PC-9 (cell line): ENCODE results near the gene ELP4. TPM values are rescaled to one million over a fixed set of nuclear protein-coding genes. Genes with fewer than 3 reads are reported as not detected.

ENCODE experiments used
- BruUV-seq: library from RNA; stranded (reverse); fragments of 400-500 nt; replicated peaks from 2 replicates; lab custom pipeline; 2021; lab: Mats Ljungman, UMichigan
- CTCF ChIA-PET: fragments of 300-600 bp; sonication (Branson Sonifier 250); formaldehyde crosslinking; loops from one replicate; lab custom pipeline; 2022; ENCODE audit warnings: antibody characterized with exemption; lab: Charles Lee
- POLR2A ChIA-PET: fragments of 300-600 bp; sonication (Branson Sonifier 250); formaldehyde crosslinking; loops from one replicate; lab custom pipeline; 2022; ENCODE audit warnings: antibody characterized with exemption; ENCODE audit not compliant: unreplicated experiment; lab: Charles Lee
- DNase-seq, 2 experiments: peaks; one replicate each; pipeline versions ENCODE4 v3.0.0 to v3.0.0-alpha.2; 2015 to 2022; ENCODE audit warnings: mixed read lengths in 1 of 2
- H2AFZ ChIP-seq: fragments of 200-600 bp; sonication (generic); 2 replicates; pipeline ENCODE4 v1.8.1; 2017; ENCODE audit warnings: antibody characterized with exemption
- H3F3A ChIP-seq: fragments of 200-600 bp; sonication (generic); 2 replicates; pipeline ENCODE4 v1.8.1; 2017; ENCODE audit warnings: antibody characterized with exemption, mild to moderate bottlenecking, low read depth; ENCODE audit not compliant: insufficient read depth
- H3K27ac ChIP-seq: fragments of 200-600 bp; sonication (generic); 2 replicates; pipeline ENCODE4 v1.6.1; 2016; ENCODE audit warnings: mixed run types
- H3K27me3 ChIP-seq: fragments of 200-600 bp; sonication (generic); 2 replicates; pipeline ENCODE4 v1.6.1; 2016; ENCODE audit warnings: low read depth, mixed run types; ENCODE audit not compliant: insufficient read depth
- H3K36me3 ChIP-seq: fragments of 200-600 bp; sonication (generic); 2 replicates; pipeline ENCODE4 v1.6.1; 2016; ENCODE audit warnings: low read depth, mixed run types
- H3K4me1 ChIP-seq: fragments of 200-600 bp; sonication (generic); replicated peaks from 2 replicates; pipeline ENCODE4 v1.6.1; 2016; ENCODE audit warnings: mixed run types; ENCODE audit not compliant: insufficient read depth
- H3K4me2 ChIP-seq: fragments of 200-600 bp; sonication (generic); 2 replicates; pipeline ENCODE4 v1.6.1; 2017; ENCODE audit warnings: mixed run types
- H3K4me3 ChIP-seq: fragments of 200-600 bp; sonication (generic); 2 replicates; pipeline ENCODE4 v1.6.1; 2016; ENCODE audit warnings: mixed run types
- H3K79me2 ChIP-seq: fragments of 200-600 bp; sonication (generic); 2 replicates; pipeline ENCODE4 v1.6.1; 2017; ENCODE audit warnings: low read depth, mixed run types
- H3K9me2 ChIP-seq: fragments of 200-600 bp; sonication (generic); 2 replicates; pipeline ENCODE4 v1.8.1; 2017; ENCODE audit warnings: mild to moderate bottlenecking; ENCODE audit not compliant: insufficient read depth
- H3K9me3 ChIP-seq: fragments of 200-600 bp; sonication (generic); 2 replicates; pipeline ENCODE4 v1.8.1; 2016; ENCODE audit warnings: low read depth; ENCODE audit not compliant: insufficient read depth
- H4K20me1 ChIP-seq: fragments of 200-600 bp; sonication (generic); 2 replicates; pipeline ENCODE4 v1.8.1; 2017; ENCODE audit not compliant: insufficient read depth
- CTCF ChIP-seq: fragments of 200-600 bp; sonication (generic); conservative IDR thresholded peaks from 2 replicates; pipeline ENCODE4 v1.6.1; 2017; ENCODE audit warnings: mixed run types, antibody characterized with exemption, mild to moderate bottlenecking, moderate library complexity
- EZH2 ChIP-seq: fragments of 200-600 bp; sonication (generic); IDR thresholded peaks from 2 replicates; pipeline ENCODE4 v1.8.0; 2017; ENCODE audit warnings: antibody characterized with exemption, low read depth
- intact Hi-C: fragments of 100-400 bp; cut with micrococcal nuclease; formaldehyde crosslinking; loops from one replicate; pipeline ENCODE4 v1.10.0; 2022; ENCODE audit not compliant: unreplicated experiment
- total RNA-seq: library from RNA; stranded (reverse); gene quantifications from 2 replicates; pipeline ENCODE4 v1.2.3, GENCODE V29; 2021

Gene ELP4
- total RNA-seq, 1 experiment from 2014 or later: 20.5 TPM

DNA sequence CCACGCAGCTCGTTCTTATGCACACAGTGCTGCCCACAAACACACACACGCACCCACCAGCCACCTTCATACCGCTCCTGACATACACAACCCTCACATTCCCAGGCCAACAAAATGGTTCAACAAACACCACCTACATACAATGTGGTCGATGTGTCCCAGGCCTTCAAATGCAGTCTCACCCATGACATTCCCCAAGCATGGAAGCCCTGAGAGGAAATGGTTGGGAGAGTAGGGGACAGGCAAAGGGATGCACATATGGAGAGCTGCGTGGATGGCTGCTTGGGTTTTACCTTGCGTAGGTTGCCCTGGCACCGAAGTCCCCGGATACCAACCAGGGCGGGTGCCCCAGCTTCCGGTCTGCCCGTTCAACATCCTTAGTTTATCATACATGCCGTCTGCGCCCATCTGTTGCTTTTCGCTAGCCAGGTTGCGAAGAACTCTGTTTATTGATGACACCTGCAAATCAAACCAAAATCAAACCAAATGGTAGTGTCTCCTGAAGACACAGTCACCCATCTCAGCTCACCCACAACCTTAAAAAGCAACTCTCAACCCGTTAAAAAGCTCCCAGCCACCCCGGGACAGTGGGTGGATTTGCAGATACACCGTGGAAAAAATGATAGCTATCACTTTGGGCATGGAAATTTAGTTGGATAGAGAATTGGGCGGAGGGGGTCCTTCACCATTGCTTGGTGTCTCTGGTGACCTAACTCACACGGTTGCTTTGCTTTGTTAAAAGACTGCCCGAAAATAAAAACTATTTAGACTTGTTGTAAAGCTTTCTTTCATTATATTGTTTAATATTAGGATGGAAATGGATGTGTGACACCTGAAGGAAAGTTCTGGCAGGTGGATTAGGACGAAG lies 291.1 kb downstream of the ELP4 start:
- no peak overlapping the region for H3K4me3 ChIP-seq
- H4K20me1 ChIP-seq: no peaks in the 10 kb centered on the region
- no peaks in the 10 kb centered on the region for H3K9me3 ChIP-seq
- CTCF ChIA-PET: no interaction called here
- H3F3A ChIP-seq: no peaks in the 10 kb centered on the region
- H3K27ac ChIP-seq: no peak overlapping the region
- POLR2A ChIA-PET: no interaction called here
- no peak for DNase-seq
- BruUV-seq: no TSS peak
- no peak overlapping the region for H2AFZ ChIP-seq
- H3K79me2 ChIP-seq: peaks cover 9% of the 10 kb centered on the region
- intact Hi-C loops: loop anchor here (10.0 kb wide), 1 partner anchor 374 kb away; no protein-coding TSS in a partner anchor
- H3K9me2 ChIP-seq: no peaks in the 10 kb centered on the region
- peaks cover 18% of the 10 kb centered on the region; the same call in 1 of the 2 replicates for H3K36me3 ChIP-seq
- no peaks in the 10 kb centered on the region for H3K27me3 ChIP-seq
- no peak for TF ChIP-seq EZH2
- TF ChIP-seq CTCF: no peak
- no peaks in the 10 kb centered on the region for H3K4me1 ChIP-seq
- no peak overlapping the region for H3K4me2 ChIP-seq

DNA sequence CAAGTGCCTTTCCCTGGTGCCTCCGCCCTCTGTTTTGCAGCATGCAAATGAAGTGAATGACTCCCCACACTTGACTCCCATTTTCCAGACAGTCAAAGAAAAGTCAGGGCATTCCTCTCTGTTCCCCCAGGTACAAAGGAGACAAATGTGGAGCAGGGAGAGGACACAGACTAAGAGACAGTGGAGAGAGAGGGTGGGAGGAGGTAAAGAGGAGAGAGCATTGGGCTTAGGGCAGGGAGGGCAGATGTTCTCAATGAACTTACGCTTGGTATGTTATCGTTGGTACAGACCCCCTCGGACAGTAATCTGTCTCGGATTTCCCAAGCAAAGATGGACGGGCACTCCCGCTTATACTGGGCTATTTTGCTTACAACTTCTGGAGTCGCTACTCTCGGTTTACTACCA lies 291.7 kb downstream of the ELP4 start:
- no peaks in the 10 kb centered on the region for H3K4me1 ChIP-seq
- no peak overlapping the region for H3K27ac ChIP-seq
- H3K36me3 ChIP-seq: peaks cover 18% of the 10 kb centered on the region; the same call in 1 of the 2 replicates
- no TSS peak for BruUV-seq
- H3K4me2 ChIP-seq: no peak overlapping the region
- ChIA-PET POLR2A (no interaction called here), CTCF (no interaction called here)
- H3F3A ChIP-seq: no peaks in the 10 kb centered on the region
- H3K9me2 ChIP-seq: no peaks in the 10 kb centered on the region
- no peaks in the 10 kb centered on the region for H3K9me3 ChIP-seq
- TF ChIP-seq EZH2: no peak
- TF ChIP-seq CTCF: no peak
- no peaks in the 10 kb centered on the region for H3K27me3 ChIP-seq
- intact Hi-C loops: loop anchor here (10.0 kb wide), 1 partner anchor 374 kb away; no protein-coding TSS in a partner anchor
- peaks cover 10% of the 10 kb centered on the region for H3K79me2 ChIP-seq
- DNase-seq: no peak
- no peaks in the 10 kb centered on the region for H4K20me1 ChIP-seq
- no peak overlapping the region for H3K4me3 ChIP-seq
- no peak overlapping the region for H2AFZ ChIP-seq

- Histone ChIP-seq H3K4me1 (no peaks in the 10 kb centered on the region), H3F3A (no peaks in the 10 kb centered on the region), H2AFZ (no peak overlapping the region), H3K79me2 (peaks cover 18% of the 10 kb centered on the region), H3K4me2 (no peak overlapping the region), H4K20me1 (no peaks in the 10 kb centered on the region), H3K27me3 (no peaks in the 10 kb centered on the region), H3K4me3 (no peak overlapping the region), H3K9me2 (no peaks in the 10 kb centered on the region), H3K36me3 (peaks cover 18% of the 10 kb centered on the region; the same call in 1 of the 2 replicates), H3K27ac (no peak overlapping the region), H3K9me3 (no peaks in the 10 kb centered on the region)
- intact Hi-C loops: loop anchor here (10.0 kb wide), 1 partner anchor 373 kb away; no protein-coding TSS in a partner anchor
- CTCF ChIA-PET: no interaction called here
- no TSS peak for BruUV-seq
- no peak for DNase-seq
- no peak for TF ChIP-seq CTCF
- POLR2A ChIA-PET: no interaction called here
Observed at GRCh38 chr11:31802000-31802551, 292.5 kb downstream of the ELP4 start.
